T-helper 1 cell treated with Interleukin-12 subunit alpha and Interleukin-12 subunit beta and Interleukin-4 antibody, amounts not matched to agents 30 ng/mL and 1 ng/mL, for 36 hours (primary cell): ENCODE results near the gene CEP104. TPM values are rescaled to one million over a fixed set of nuclear protein-coding genes. Genes with fewer than 3 reads are reported as not detected.

Experiments
- intact Hi-C: fragments of 100-400 bp; cut with micrococcal nuclease; formaldehyde crosslinking; loops from one replicate; pipeline ENCODE4 v1.15.1; 2024
- total RNA-seq: library from RNA; stranded (reverse); gene quantifications from 2 replicates; pipeline ENCODE4 v1.2.3, GENCODE V29; 2022

CEP104 gene
- 53.0 and 65.0 TPM in 2 replicates for total RNA-seq

- intact Hi-C loops: loop anchor here (1.0 to 10.0 kb wide), 10 partner anchors 34 to 1552 kb away; partner anchors contain the start of genes C1orf174, LRRC47, MORN1 and RER1
Measured at GRCh38 chr1:3856923-3857790, at the start of gene CEP104, which contains the start of gene DFFB. CEP104 (minus strand) TSS chr1:3857211; CDS start chr1:3852407, 4,804 bp downstream. DFFB (plus strand) TSS chr1:3857476; CDS start chr1:3857604, 128 bp downstream.

GRCh38 chr1:3906672-3907020 is 49.6 kb upstream of the CEP104 start:
- intact Hi-C loops: loop anchor here (10.0 kb wide), 1 partner anchor 1262 kb away; no protein-coding TSS in a partner anchor

- intact Hi-C loops: loop anchor here (10.0 kb wide), 1 partner anchor 1261 kb away; no protein-coding TSS in a partner anchor
Measured at GRCh38 chr1:3905953-3906671, 49.1 kb upstream of the CEP104 start.

- intact Hi-C loops: loop anchor here (10.0 kb wide), 1 partner anchor 1261 kb away; no protein-coding TSS in a partner anchor
Measured at GRCh38 chr1:3905266-3905952, 48.4 kb upstream of the CEP104 start.

GRCh38 chr1:3904843-3905185 is 47.8 kb upstream of the CEP104 start:
- intact Hi-C loops: loop anchor here (5.0 to 10.0 kb wide), 4 partner anchors 1260 to 1988 kb away; partner anchors contain the start of genes CALML6, MORN1, RER1 and TMEM52

GRCh38 chr1:3904006-3904842 is 47.2 kb upstream of the CEP104 start:
- intact Hi-C loops: loop anchor here (5.0 to 10.0 kb wide), 4 partner anchors 1259 to 1987 kb away; partner anchors contain the start of genes CALML6, MORN1, RER1 and TMEM52

- intact Hi-C loops: loop anchor here (5.0 to 10.0 kb wide), 4 partner anchors 1259 to 1986 kb away; partner anchors contain the start of genes CALML6, MORN1, RER1 and TMEM52
Measured at GRCh38 chr1:3903141-3904005, 46.4 kb upstream of the CEP104 start.

- intact Hi-C loops: loop anchor here (5.0 to 10.0 kb wide), 4 partner anchors 1258 to 1985 kb away; partner anchors contain the start of genes CALML6, MORN1, RER1 and TMEM52
Measured at GRCh38 chr1:3902571-3903091, 45.6 kb upstream of the CEP104 start.

- intact Hi-C loops: loop anchor here (5.0 to 10.0 kb wide), 4 partner anchors 1257 to 1985 kb away; partner anchors contain the start of genes CALML6, MORN1, RER1 and TMEM52
Measured at GRCh38 chr1:3902111-3902511, 45.1 kb upstream of the CEP104 start.

- intact Hi-C loops: loop anchor here (1.0 to 10.0 kb wide), 11 partner anchors 44 to 1984 kb away; partner anchors contain the start of genes CALML6, CEP104, DFFB and LRRC47
Measured at GRCh38 chr1:3900969-3901529, 44.0 kb upstream of the CEP104 start.

- intact Hi-C loops: loop anchor here (1.0 to 10.0 kb wide), 11 partner anchors 43 to 1983 kb away; partner anchors contain the start of genes CALML6, CEP104, DFFB and LRRC47
Measured at GRCh38 chr1:3900150-3900968, 43.3 kb upstream of the CEP104 start, which contains the start of gene C1orf174. C1orf174 (minus strand) TSS chr1:3900272; CDS start chr1:3900186, 86 bp downstream.

GRCh38 chr1:3899754-3900149 is 42.7 kb upstream of the CEP104 start:
- intact Hi-C loops: loop anchor here (1.0 to 10.0 kb wide), 11 partner anchors 42 to 1982 kb away; partner anchors contain the start of genes CALML6, CEP104, DFFB and LRRC47

- intact Hi-C loops: no loop called here
Measured at GRCh38 chr1:3898994-3899753, 42.2 kb upstream of the CEP104 start.

- intact Hi-C loops: no loop called here
Measured at GRCh38 chr1:3898475-3898735, 41.4 kb upstream of the CEP104 start.

GRCh38 chr1:3896396-3897000 is 39.5 kb upstream of the CEP104 start:
- intact Hi-C loops: no loop called here

GRCh38 chr1:3895951-3896325 is 38.9 kb upstream of the CEP104 start:
- intact Hi-C loops: no loop called here
